ENCODE data around the gene PCDHGA7. TPM values are rescaled to one million over a fixed set of nuclear protein-coding genes. Genes with fewer than 3 reads are reported as not detected.
A peak's percentile ranks its signal among the peaks of the same experiment; 100 is the strongest.
"Not testable (repeated sequence)": the region's sequence is repeated elsewhere in the genome, so short reads cannot be mapped to it uniquely, and the experiment has no call there.

PCDHGA7 gene
- polyA plus RNA-seq, 1 of the 3 experiments (the other 2 are of a cell fraction) = 7.8 TPM

GRCh38 chr5:141375444-141376155 is 6.9 kb upstream of the PCDHGA7 start:
- H3K4me2 ChIP-seq; H3K9ac ChIP-seq; H3K4me1 ChIP-seq (ENCODE audit: control insufficient read depth in 1 of 2, insufficient read depth in 2 of 2, low read depth in 1 of 2, low read length in 1 of 2); H3K79me2 ChIP-seq (ENCODE audit: insufficient read depth); POLR2A ChIA-PET; H3K27me3 ChIP-seq (ENCODE audit: insufficient read depth); H3K9me3 ChIP-seq; H3F3A ChIP-seq (replicated peaks; ENCODE audit: insufficient read depth); H4K20me1 ChIP-seq (ENCODE audit: insufficient read depth); H3K27ac ChIP-seq (ENCODE audit: low read depth in 2 of 2, low read length in 1 of 2); H3K9me2 ChIP-seq; H3K4me3 ChIP-seq (ENCODE audit: low read depth in 2 of 2, low read length in 1 of 2); DNase-seq; H2AFZ ChIP-seq (ENCODE audit: low read depth): not testable (repeated sequence)
- TF ChIP-seq, protein P1, sequence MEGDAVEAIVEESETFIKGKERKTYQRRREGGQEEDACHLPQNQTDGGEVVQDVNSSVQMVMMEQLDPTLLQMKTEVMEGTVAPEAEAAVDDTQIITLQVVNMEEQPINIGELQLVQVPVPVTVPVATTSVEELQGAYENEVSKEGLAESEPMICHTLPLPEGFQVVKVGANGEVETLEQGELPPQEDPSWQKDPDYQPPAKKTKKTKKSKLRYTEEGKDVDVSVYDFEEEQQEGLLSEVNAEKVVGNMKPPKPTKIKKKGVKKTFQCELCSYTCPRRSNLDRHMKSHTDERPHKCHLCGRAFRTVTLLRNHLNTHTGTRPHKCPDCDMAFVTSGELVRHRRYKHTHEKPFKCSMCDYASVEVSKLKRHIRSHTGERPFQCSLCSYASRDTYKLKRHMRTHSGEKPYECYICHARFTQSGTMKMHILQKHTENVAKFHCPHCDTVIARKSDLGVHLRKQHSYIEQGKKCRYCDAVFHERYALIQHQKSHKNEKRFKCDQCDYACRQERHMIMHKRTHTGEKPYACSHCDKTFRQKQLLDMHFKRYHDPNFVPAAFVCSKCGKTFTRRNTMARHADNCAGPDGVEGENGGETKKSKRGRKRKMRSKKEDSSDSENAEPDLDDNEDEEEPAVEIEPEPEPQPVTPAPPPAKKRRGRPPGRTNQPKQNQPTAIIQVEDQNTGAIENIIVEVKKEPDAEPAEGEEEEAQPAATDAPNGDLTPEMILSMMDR (IDR thresholded peaks at IDR 0.05) = 0 out of 2 replicates have a peak, but pooled peaks have one; percentile 7
- WGBS (ENCODE audit: low lambda C conversion rate) = 72% methylated on average over 9 of the region's 48 CpGs
- CTCF ChIA-PET = interaction anchor here (1.5 to 1.8 kb wide), 3 partner anchors 152 to 192 kb away, joined by 3 to 8 read pairs (median 6); partner anchors contain the start of gene PCDHB14
- peaks cover 0 to 14% of the 10 kb centered on the region in 2 experiments for H3K36me3 ChIP-seq (replicated peaks in 1 of 2; ENCODE audit: control insufficient read depth in 1 of 2, insufficient read depth in 2 of 2, low read length in 1 of 2)

- peaks cover 0 to 4% of the 10 kb centered on the region in 2 experiments for H3K36me3 ChIP-seq (replicated peaks in 1 of 2; ENCODE audit: control insufficient read depth in 1 of 2, insufficient read depth in 2 of 2, low read length in 1 of 2)
- CTCF ChIA-PET = interaction anchor here (1.0 to 2.2 kb wide), 11 partner anchors 12 to 261 kb away, joined by 3 to 16 read pairs (median 5); partner anchors contain the start of genes PCDHB14 and PCDHB4
- 64% methylated on average over 21 of the region's 21 CpGs for WGBS (ENCODE audit: low lambda C conversion rate)
Observed at GRCh38 chr5:141383345-141383744, 803 bp downstream of the PCDHGA7 start.

More at GRCh38 chr5:141383345-141383744, 803 bp downstream of the PCDHGA7 start:
- H3K4me2 ChIP-seq = peak overlapping the region; percentile 58; the same call in 1 of the 2 replicates
- peak overlapping the region; percentile 76; the same call in 1 of the 2 replicates for H2AFZ ChIP-seq (ENCODE audit: low read depth)
- H4K20me1 ChIP-seq (ENCODE audit: insufficient read depth) = no peaks in the 10 kb centered on the region
- TF ChIP-seq FOXJ3 (CRISPR knock-in tag; IDR thresholded peaks at IDR 0.05) = no peak
- no peak for TF ChIP-seq RXRA (IDR thresholded peaks at IDR 0.05; ENCODE audit: borderline replicate concordance, low read depth)
- no peak for TF ChIP-seq FOSL2 (IDR thresholded peaks at IDR 0.05; ENCODE audit: borderline replicate concordance, low read depth)
- no peak for TF ChIP-seq RCOR1 (IDR thresholded peaks at IDR 0.05; ENCODE audit: low read length)
- TF ChIP-seq GATA2 (CRISPR knock-in tag; IDR thresholded peaks at IDR 0.05) = no peak
- no peak for TF ChIP-seq RFX5 (IDR thresholded peaks at IDR 0.05; ENCODE audit: low read length)
- TF ChIP-seq SMC3 (IDR thresholded peaks at IDR 0.05; ENCODE audit: low read depth, low read length) = no peak
- no peak for TF ChIP-seq TCF12 (IDR thresholded peaks at IDR 0.05)
- no peak for TF ChIP-seq REST (IDR thresholded peaks at IDR 0.05; ENCODE audit: low read depth, low read length)
- TF ChIP-seq RAD21 (IDR thresholded peaks at IDR 0.05; ENCODE audit: low read length) = no peak
- TF ChIP-seq, protein P1 (IDR thresholded peaks at IDR 0.05) = no peak
- no peak for TF ChIP-seq TEAD4 (IDR thresholded peaks at IDR 0.05; ENCODE audit: borderline replicate concordance, insufficient read depth)
- TF ChIP-seq EZH2phosphoT487 (IDR thresholded peaks at IDR 0.05; ENCODE audit: borderline replicate concordance, low read depth) = no peak
- no peak for TF ChIP-seq USF2 (IDR thresholded peaks at IDR 0.05; ENCODE audit: borderline replicate concordance, low read depth, low read length)
- TF ChIP-seq MXI1 (IDR thresholded peaks at IDR 0.05; ENCODE audit: low read depth, low read length) = no peak
- no peak for TF ChIP-seq GABPA (IDR thresholded peaks at IDR 0.05; ENCODE audit: low read depth)
- no peak for TF ChIP-seq JUND (IDR thresholded peaks at IDR 0.05)
- H3K9me2 ChIP-seq = no peaks in the 10 kb centered on the region
- peak overlapping the region; percentile 53 to 62 for H3K4me3 ChIP-seq (ENCODE audit: low read depth in 2 of 2, low read length in 1 of 2)
- 0 out of 2 replicates have a peak, but pooled peaks cover under 1% of the 10 kb centered on the region for H3K9me3 ChIP-seq
- H3K79me2 ChIP-seq (ENCODE audit: insufficient read depth) = 0 out of 2 replicates have a peak, but pooled peaks cover 5% of the 10 kb centered on the region
- no peaks in the 10 kb centered on the region for H3F3A ChIP-seq (replicated peaks; ENCODE audit: insufficient read depth)
- no peak overlapping the region for H3K9ac ChIP-seq
- POLR2A ChIA-PET = interaction anchor here (1.2 to 1.5 kb wide), 2 partner anchors 174 to 177 kb away, joined by 4 to 6 read pairs; no protein-coding TSS in a partner anchor
- H3K27me3 ChIP-seq (ENCODE audit: insufficient read depth) = no peaks in the 10 kb centered on the region
- no peaks in the 10 kb centered on the region; a peak in 1 of 4 replicates for H3K4me1 ChIP-seq (ENCODE audit: control insufficient read depth in 1 of 2, insufficient read depth in 2 of 2, low read depth in 1 of 2, low read length in 1 of 2)
- no peak overlapping the region; a peak in 1 of 4 replicates for H3K27ac ChIP-seq (ENCODE audit: low read depth in 2 of 2, low read length in 1 of 2)
- no peak for DNase-seq

Measured in SK-N-SH (cell line).